IMR-90 (cell line): ENCODE measurements around the gene ADGRA1. TPM values are rescaled to one million over a fixed set of nuclear protein-coding genes. Genes with fewer than 3 reads are reported as not detected.
A peak's percentile ranks its signal among the peaks of the same experiment; 100 is the strongest.

ENCODE experiments used
- ATAC-seq: fragments of 200-7000 bp; cut with Tn5 transposase; 2 replicates; pipeline ENCODE4 v1.9.1; 2020; ENCODE audit warnings: low read depth, mild to moderate bottlenecking, moderate library complexity
- BruUV-seq: library from RNA; stranded (reverse); fragments of 400-500 nt; replicated peaks from 2 replicates; lab custom pipeline; 2021; lab: Mats Ljungman, UMichigan
- CTCF ChIA-PET: fragments of 300-600 bp; formaldehyde crosslinking; extraction: SDS; loops from one replicate; lab custom pipeline; 2021; ENCODE audit warnings: antibody characterized with exemption; lab: Yijun Ruan, JAX
- POLR2A ChIA-PET: fragments of 300-600 bp; sonication (Branson Sonifier 250); formaldehyde crosslinking; loops from one replicate; lab custom pipeline; 2022; ENCODE audit warnings: antibody characterized with exemption; ENCODE audit not compliant: unreplicated experiment; lab: Charles Lee
- DNase-seq: peaks from one replicate; pipeline ENCODE4 v3.0.0; 2013
- H2AFZ ChIP-seq: replicated peaks from 2 replicates; pipeline ENCODE3; 2013; ENCODE audit warnings: low read length, mild to moderate bottlenecking; ENCODE audit not compliant: poor library complexity
- H2AK5ac ChIP-seq: 2 replicates; pipeline ENCODE4 v1.6.1; 2013; ENCODE audit warnings: low read depth, low read length, inconsistent platforms
- H2AK9ac ChIP-seq: replicated peaks from 2 replicates; pipeline ENCODE3; 2013; ENCODE audit warnings: mild to moderate bottlenecking, low read depth, low read length, moderate library complexity; ENCODE audit not compliant: poor library complexity
- H2BK120ac ChIP-seq: 2 replicates; pipeline ENCODE4 v1.6.1; 2013; ENCODE audit warnings: low read depth, low read length, inconsistent platforms
- H2BK15ac ChIP-seq: 3 replicates; pipeline ENCODE4 v1.6.1; 2013; ENCODE audit warnings: low read depth, low read length, inconsistent platforms
- H2BK20ac ChIP-seq: 2 replicates; pipeline ENCODE4 v1.6.1; 2013; ENCODE audit warnings: low read depth, mild to moderate bottlenecking, inconsistent platforms, low read length, moderate library complexity
- H2BK5ac ChIP-seq: 2 replicates; pipeline ENCODE4 v1.6.1; 2013; ENCODE audit warnings: mild to moderate bottlenecking, low read depth, low read length, inconsistent platforms; ENCODE audit not compliant: poor library complexity, severe bottlenecking
- H3K14ac ChIP-seq: replicated peaks from 2 replicates; pipeline ENCODE4 v1.6.1; 2013; ENCODE audit warnings: low read depth, low read length, inconsistent platforms
- H3K18ac ChIP-seq: 2 replicates; pipeline ENCODE4 v1.6.1; 2013; ENCODE audit warnings: low read depth, low read length, control low read depth
- H3K23ac ChIP-seq: 2 replicates; pipeline ENCODE4 v1.6.1; 2013; ENCODE audit warnings: low read depth, low read length, inconsistent platforms
- H3K27ac ChIP-seq: 2 replicates; pipeline ENCODE4 v1.5.1; 2013; ENCODE audit warnings: mild to moderate bottlenecking, control low read depth, low read length; ENCODE audit not compliant: insufficient read depth
- H3K27me3 ChIP-seq: 2 replicates; pipeline ENCODE4 v1.6.1; 2013; ENCODE audit warnings: low read length; ENCODE audit not compliant: control insufficient read depth, insufficient read depth
- H3K36me3 ChIP-seq: 2 replicates; pipeline ENCODE4 v1.6.1; 2013; ENCODE audit warnings: low read length, mixed read lengths; ENCODE audit not compliant: control insufficient read depth, insufficient read depth
- H3K4ac ChIP-seq: 2 replicates; pipeline ENCODE4 v1.6.1; 2013; ENCODE audit warnings: low read depth, low read length, inconsistent platforms
- H3K4me1 ChIP-seq: 2 replicates; pipeline ENCODE4 v1.6.1; 2013; ENCODE audit warnings: low read length, mixed read lengths; ENCODE audit not compliant: control insufficient read depth, insufficient read depth
- H3K4me2 ChIP-seq: 2 replicates; pipeline ENCODE4 v1.6.1; 2013; ENCODE audit warnings: low read depth, mild to moderate bottlenecking, control low read depth, low read length, moderate library complexity
- H3K4me3 ChIP-seq: 2 replicates; pipeline ENCODE4 v1.5.1; 2013; ENCODE audit warnings: low read depth, mild to moderate bottlenecking, control low read depth, low read length, moderate library complexity; ENCODE audit not compliant: insufficient read depth
- H3K56ac ChIP-seq: 2 replicates; pipeline ENCODE4 v1.6.1; 2013; ENCODE audit warnings: low read length, inconsistent platforms; ENCODE audit not compliant: insufficient read depth; ENCODE audit errors: extremely low read depth
- H3K79me1 ChIP-seq, 2 experiments: 2 replicates each; pipeline ENCODE4 v1.6.1; 2013; ENCODE audit warnings: low read length in 2 of 2, inconsistent platforms in 1 of 2, low read depth in 1 of 2
- H3K9ac ChIP-seq: 2 replicates; pipeline ENCODE4 v1.6.1; 2013; ENCODE audit warnings: low read depth, low read length, control low read depth
- H3K9me1 ChIP-seq: 2 replicates; pipeline ENCODE4 v1.6.1; 2013; ENCODE audit warnings: low read length, inconsistent platforms; ENCODE audit not compliant: insufficient read depth
- H3K9me3 ChIP-seq: 2 replicates; pipeline ENCODE4 v1.6.1; 2013; ENCODE audit warnings: low read length; ENCODE audit not compliant: control insufficient read depth, insufficient read depth
- H4K20me1 ChIP-seq: 2 replicates; pipeline ENCODE4 v1.6.1; 2013; ENCODE audit warnings: low read length, inconsistent platforms; ENCODE audit not compliant: insufficient read depth
- H4K5ac ChIP-seq: 2 replicates; pipeline ENCODE4 v1.6.1; 2013; ENCODE audit warnings: mild to moderate bottlenecking, low read depth, low read length, control low read depth
- H4K8ac ChIP-seq, 2 experiments: 2 replicates each; pipeline ENCODE4 v1.6.1; 2013; ENCODE audit warnings: low read depth in 2 of 2, low read length in 2 of 2, control low read depth in 1 of 2, inconsistent platforms in 1 of 2
- H4K91ac ChIP-seq: 2 replicates; pipeline ENCODE4 v1.6.1; 2013; ENCODE audit warnings: low read depth, low read length, inconsistent platforms; ENCODE audit not compliant: insufficient read depth
- CHD1 ChIP-seq: IDR thresholded peaks from 2 replicates; pipeline ENCODE4 v1.6.1; 2012; ENCODE audit warnings: low read depth, low read length, improper control_type of control experiment
- MAZ ChIP-seq: IDR thresholded peaks from 2 replicates; pipeline ENCODE4 v1.6.1; 2012; ENCODE audit warnings: low read depth, mild to moderate bottlenecking, low read length, improper control_type of control experiment, moderate library complexity, borderline replicate concordance
- NFE2L2 ChIP-seq: fragments of 150-350 bp; IDR thresholded peaks from 2 replicates; pipeline ENCODE4 v1.6.1; 2016; ENCODE audit warnings: low read depth, mild to moderate bottlenecking, low read length
- POLR2A ChIP-seq: IDR thresholded peaks from 2 replicates; pipeline ENCODE4 v1.6.1; 2012; ENCODE audit warnings: mild to moderate bottlenecking, low read depth, low read length
- RAD21 ChIP-seq: IDR thresholded peaks from 2 replicates; pipeline ENCODE4 v1.6.1; 2012; ENCODE audit warnings: low read length, improper control_type of control experiment
- WGBS, 2 experiments: methylation state at CpG; one replicate each; pipeline versions ENCODE4 v1.1.5 to v1.1.7; 2013; ENCODE audit warnings: missing lambda C conversion rate in 2 of 2; ENCODE audit not compliant: insufficient read length in 1 of 2; ENCODE audit errors: extremely low coverage in 2 of 2; 5-methylcytosine and 5-hydroxymethylcytosine counted together
- dilution Hi-C: fragments of 300-500 bp; cut with HindIII; formaldehyde crosslinking; loops from one replicate; pipeline ENCODE4 v1.14.3; 2018; ENCODE audit warnings: low sequenced_read_pairs; ENCODE audit not compliant: unreplicated experiment
- in situ Hi-C: fragments of 300-500 bp; cut with MboI; formaldehyde crosslinking; loops from 3 replicates; pipeline ENCODE4 v1.14.3; 2019; ENCODE audit warnings: low sequenced_read_pairs, inconsistent platforms, mixed read lengths
- intact Hi-C: fragments of 100-400 bp; cut with micrococcal nuclease; formaldehyde crosslinking; loops from 2 replicates; pipeline ENCODE4 v1.10.0; 2022
- polyA plus RNA-seq, 3 experiments: library from polyadenylated mRNA; depleted of rRNA; stranded (reverse); fragments of >200 nt; gene quantifications; 2 replicates each; pipeline ENCODE4 v1.2.3, GENCODE V29; 2012; ENCODE audit warnings: low replicate concordance in 1 of 3
- total RNA-seq: library from RNA; depleted of rRNA; stranded (reverse); fragments of >200 nt; gene quantifications from 2 replicates; pipeline ENCODE4 v1.2.3, GENCODE V29; 2012
- TF ChIP-seq, protein P1 (sequence below): conservative IDR thresholded peaks from 2 replicates; pipeline ENCODE4 v1.5.1; 2012; ENCODE audit warnings: mild to moderate bottlenecking, low read depth, low read length, improper control_type of control experiment

The ADGRA1 gene
- total and polyA plus RNA-seq, 2 of the 4 experiments (the other 2 are of a cell fraction) = not detected

DNA sequence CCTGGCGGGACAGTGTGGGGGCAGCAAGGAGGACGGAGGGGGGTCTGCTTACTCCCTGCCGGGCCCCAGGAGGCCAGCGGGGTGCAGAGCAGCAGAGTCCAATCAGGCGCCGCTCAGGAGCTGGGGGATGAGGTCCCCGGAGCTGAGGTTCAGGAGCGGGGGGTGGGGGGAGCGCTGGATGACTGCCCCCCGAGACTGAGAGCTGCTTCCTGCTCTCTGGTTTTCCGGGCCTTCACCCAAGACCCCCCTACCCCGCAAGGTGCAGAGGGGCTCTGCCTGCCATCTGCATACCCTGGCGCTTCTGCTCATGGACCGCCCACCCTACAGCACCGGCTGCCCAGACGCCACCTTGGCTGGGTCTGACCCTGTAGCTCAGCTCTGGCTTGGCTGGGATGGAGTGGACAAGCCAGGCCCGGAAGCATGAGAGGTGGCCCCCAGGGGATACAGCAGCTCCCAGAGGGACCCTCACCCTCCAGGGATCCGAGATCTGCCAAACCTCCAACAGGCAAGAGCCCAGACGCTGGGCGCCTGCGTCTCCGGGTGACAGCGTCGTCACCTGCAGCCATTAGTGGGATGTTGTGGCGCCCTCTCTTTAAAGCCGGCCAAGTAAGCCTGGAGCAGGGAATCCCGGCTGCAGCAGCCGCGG is 73.2 kb downstream of the ADGRA1 start:
- ATAC-seq (peak; percentile 2), DNase-seq (no peak)
- peak overlapping the region; percentile 37 for H2AK9ac ChIP-seq
- peaks cover 3% of the 10 kb centered on the region; the same call in 1 of the 2 replicates for H3K36me3 ChIP-seq
- dilution Hi-C loops = no loop called here
- no peak overlapping the region for H2BK15ac ChIP-seq
- WGBS, 2 experiments = 0% methylated on average over 1 of the region's 29 CpGs; no CpG with 5 or more reads in 1 of the 2 experiments
- H3K27ac ChIP-seq = no peak overlapping the region; the same call in 1 of the 2 replicates
- no peak overlapping the region for H4K8ac ChIP-seq
- H3K27me3 ChIP-seq = no peaks in the 10 kb centered on the region
- peak overlapping the region; percentile 81 for H3K4me2 ChIP-seq
- peak overlapping the region; percentile 87 for H2AFZ ChIP-seq
- no peak overlapping the region for H3K14ac ChIP-seq
- no peak overlapping the region for H2BK20ac ChIP-seq
- in situ Hi-C loops = no loop called here
- no peak overlapping the region for H3K4ac ChIP-seq
- no peak overlapping the region for H4K5ac ChIP-seq
- POLR2A ChIA-PET = no interaction called here
- H3K23ac ChIP-seq = no peak overlapping the region
- intact Hi-C loops = loop anchor here (2.0 kb wide), 1 partner anchor 148 kb away; the partner anchor contains the start of genes TUBGCP2 and ZNF511
- peaks cover 15% of the 10 kb centered on the region; the same call in 1 of the 2 replicates for H3K4me1 ChIP-seq
- H2BK120ac ChIP-seq = no peak overlapping the region
- no peak overlapping the region; the same call in 1 of the 2 replicates for H3K18ac ChIP-seq
- H3K79me1 ChIP-seq = no peaks in the 10 kb centered on the region
- no peaks in the 10 kb centered on the region for H3K9me3 ChIP-seq
- H4K91ac ChIP-seq = no peak overlapping the region
- CTCF ChIA-PET = interaction anchor here (0.6 kb wide), 1 partner anchor 8 kb away, joined by 4 read pairs; no protein-coding TSS in a partner anchor
- H3K9me1 ChIP-seq = no peaks in the 10 kb centered on the region
- no TSS peak for BruUV-seq
- no peak overlapping the region for H2BK5ac ChIP-seq
- H3K56ac ChIP-seq = no peak overlapping the region; the same call in 1 of the 2 replicates
- TF ChIP-seq NFE2L2 (no peak), MAZ (no peak), POLR2A (no peak), CHD1 (no peak), RAD21 (no peak)
- TF ChIP-seq, protein P1, sequence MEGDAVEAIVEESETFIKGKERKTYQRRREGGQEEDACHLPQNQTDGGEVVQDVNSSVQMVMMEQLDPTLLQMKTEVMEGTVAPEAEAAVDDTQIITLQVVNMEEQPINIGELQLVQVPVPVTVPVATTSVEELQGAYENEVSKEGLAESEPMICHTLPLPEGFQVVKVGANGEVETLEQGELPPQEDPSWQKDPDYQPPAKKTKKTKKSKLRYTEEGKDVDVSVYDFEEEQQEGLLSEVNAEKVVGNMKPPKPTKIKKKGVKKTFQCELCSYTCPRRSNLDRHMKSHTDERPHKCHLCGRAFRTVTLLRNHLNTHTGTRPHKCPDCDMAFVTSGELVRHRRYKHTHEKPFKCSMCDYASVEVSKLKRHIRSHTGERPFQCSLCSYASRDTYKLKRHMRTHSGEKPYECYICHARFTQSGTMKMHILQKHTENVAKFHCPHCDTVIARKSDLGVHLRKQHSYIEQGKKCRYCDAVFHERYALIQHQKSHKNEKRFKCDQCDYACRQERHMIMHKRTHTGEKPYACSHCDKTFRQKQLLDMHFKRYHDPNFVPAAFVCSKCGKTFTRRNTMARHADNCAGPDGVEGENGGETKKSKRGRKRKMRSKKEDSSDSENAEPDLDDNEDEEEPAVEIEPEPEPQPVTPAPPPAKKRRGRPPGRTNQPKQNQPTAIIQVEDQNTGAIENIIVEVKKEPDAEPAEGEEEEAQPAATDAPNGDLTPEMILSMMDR = no peak
- peak overlapping the region; percentile 73 for H3K9ac ChIP-seq
- H3K4me3 ChIP-seq = peak overlapping the region; percentile 76
- H4K20me1 ChIP-seq = no peaks in the 10 kb centered on the region
- H2AK5ac ChIP-seq = no peak overlapping the region
